ENCODE data around the gene SH3BP5.

SH3BP5 gene

GRCh38 chr3:15326673-15327072 lies 5.7 kb downstream of the SH3BP5 start:
- DNase-seq, result no peak

- no peak for DNase-seq
These were observed 6.3 kb downstream of the SH3BP5 start for GRCh38 chr3:15326037-15326436.

GRCh38 chr3:15325228-15325627 lies 7.2 kb downstream of the SH3BP5 start:
- DNase-seq, result no peak

- DNase-seq, result no peak
These were observed 8.0 kb downstream of the SH3BP5 start for GRCh38 chr3:15324379-15324808.

- no peak for DNase-seq
These were observed 9.3 kb downstream of the SH3BP5 start for GRCh38 chr3:15323063-15323462.

GRCh38 chr3:15321349-15321748 lies 11.0 kb downstream of the SH3BP5 start:
- no peak for DNase-seq

- DNase-seq, result no peak
These were observed 12.8 kb downstream of the SH3BP5 start for GRCh38 chr3:15319575-15319974.

GRCh38 chr3:15319136-15319535 lies 13.2 kb downstream of the SH3BP5 start:
- no peak for DNase-seq

- no peak for DNase-seq
These were observed 13.7 kb downstream of the SH3BP5 start for GRCh38 chr3:15318661-15319060.

- no peak for DNase-seq
These were observed 15.4 kb downstream of the SH3BP5 start for GRCh38 chr3:15316998-15317435.

- no peak for DNase-seq
These were observed 17.4 kb downstream of the SH3BP5 start for GRCh38 chr3:15315003-15315402.

- no peak for DNase-seq
These were observed 18.1 kb downstream of the SH3BP5 start for GRCh38 chr3:15314276-15314675.

GRCh38 chr3:15313461-15313860 lies 18.9 kb downstream of the SH3BP5 start:
- no peak for DNase-seq

GRCh38 chr3:15312550-15312949 lies 19.8 kb downstream of the SH3BP5 start:
- DNase-seq, result no peak

GRCh38 chr3:15310491-15311370 lies 21.7 kb downstream of the SH3BP5 start:
- no peak for DNase-seq

GRCh38 chr3:15309662-15310335 lies 22.6 kb downstream of the SH3BP5 start:
- DNase-seq, result no peak

- DNase-seq, result no peak
These were observed 24.8 kb downstream of the SH3BP5 start for GRCh38 chr3:15307580-15307979.

GRCh38 chr3:15306979-15307359 lies 25.4 kb downstream of the SH3BP5 start:
- DNase-seq, result no peak

GRCh38 chr3:15305359-15305844 lies 27.0 kb downstream of the SH3BP5 start:
- DNase-seq, result no peak

GRCh38 chr3:15303728-15304127 lies 28.7 kb downstream of the SH3BP5 start:
- no peak for DNase-seq

- no peak for DNase-seq
These were observed 29.2 kb downstream of the SH3BP5 start for GRCh38 chr3:15303216-15303615.

GRCh38 chr3:15301761-15302160 lies 30.6 kb downstream of the SH3BP5 start:
- DNase-seq, result no peak

GRCh38 chr3:15300323-15301078 lies 31.9 kb downstream of the SH3BP5 start:
- DNase-seq, result no peak
